Renal pelvis (tissue), 4 donors: Measurements from ENCODE around the gene DIO2. TPM values are rescaled to one million over a fixed set of nuclear protein-coding genes. Genes with fewer than 3 reads are reported as not detected.

Source experiments
- DNase-seq: peaks from one replicate; pipeline ENCODE4 v3.0.0-alpha.2; 2013
- polyA plus RNA-seq, 3 donors: library from polyadenylated mRNA; unstranded; fragments of 120-200 nt; gene quantifications; one replicate each; pipeline ENCODE4 v1.2.1, GENCODE V29; 2013; ENCODE audit not compliant: insufficient read length in 3 of 3

Gene DIO2
- polyA plus RNA-seq, 3 donors, result 0.35 to 0.63 (median 0.52) TPM

DNA sequence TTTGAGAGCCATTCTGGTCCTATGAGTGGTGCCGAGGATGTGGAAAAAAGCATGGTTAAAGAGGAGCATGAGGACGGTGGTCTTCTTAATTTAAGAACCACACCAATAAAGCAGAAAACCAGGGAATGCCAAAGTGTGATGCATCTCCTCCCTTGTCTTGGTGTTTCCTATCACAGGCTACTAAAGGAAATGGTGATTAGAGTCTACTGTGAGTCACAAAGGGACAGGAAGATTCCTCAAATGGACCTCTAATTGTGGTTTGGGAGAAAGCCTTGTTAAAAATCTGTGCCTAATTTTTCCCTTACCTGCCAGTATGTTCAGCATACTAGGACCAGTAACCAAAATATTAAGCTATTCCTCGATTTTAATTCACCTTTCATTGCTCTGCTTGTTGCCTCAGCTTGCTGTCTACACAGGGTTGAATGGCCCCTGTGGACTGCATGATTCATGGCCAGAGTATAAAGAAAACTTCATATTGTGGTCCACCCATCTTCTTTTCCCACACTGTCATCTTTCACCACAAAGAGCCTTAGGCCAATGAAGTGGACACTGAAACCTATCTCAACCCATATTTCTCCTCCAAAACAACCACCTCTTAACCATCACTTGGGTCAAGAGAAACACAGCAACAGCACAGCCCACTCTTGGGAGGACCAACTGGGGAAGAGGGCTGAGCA, 38.8 kb downstream of the DIO2 start:
- DNase-seq, result no peak

DNA sequence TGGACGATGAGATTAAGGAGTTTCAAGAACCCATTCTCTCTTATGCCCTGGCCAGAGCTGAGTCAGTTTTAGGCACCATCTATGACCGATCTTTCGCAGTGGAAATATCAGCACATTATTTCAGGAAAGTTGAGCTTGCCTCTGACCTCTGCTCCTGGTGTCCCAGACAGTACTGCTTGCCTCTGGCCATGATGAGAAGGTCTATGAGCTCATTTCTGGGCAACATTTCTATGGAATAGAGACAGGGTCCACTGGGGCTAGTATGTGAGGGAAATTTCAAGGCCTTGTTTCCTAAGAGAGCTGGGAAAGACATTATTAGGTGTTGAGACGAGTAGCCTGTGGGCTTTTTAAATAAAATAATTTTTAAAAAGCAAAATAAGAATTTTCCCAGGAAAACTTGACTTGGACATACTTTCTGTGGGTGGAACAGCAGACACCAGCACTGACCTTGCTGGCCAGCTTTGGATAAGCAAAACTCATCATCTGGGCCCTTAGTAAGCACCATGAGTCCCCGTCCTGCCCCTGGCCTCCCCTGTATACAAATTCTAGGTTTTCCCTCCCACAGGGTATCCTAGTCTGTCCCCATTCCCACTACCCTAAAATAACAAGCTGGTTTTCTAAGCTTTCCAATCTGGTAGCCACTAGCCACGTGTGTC, 43.4 kb downstream of the DIO2 start:
- DNase-seq, result no peak

DNA sequence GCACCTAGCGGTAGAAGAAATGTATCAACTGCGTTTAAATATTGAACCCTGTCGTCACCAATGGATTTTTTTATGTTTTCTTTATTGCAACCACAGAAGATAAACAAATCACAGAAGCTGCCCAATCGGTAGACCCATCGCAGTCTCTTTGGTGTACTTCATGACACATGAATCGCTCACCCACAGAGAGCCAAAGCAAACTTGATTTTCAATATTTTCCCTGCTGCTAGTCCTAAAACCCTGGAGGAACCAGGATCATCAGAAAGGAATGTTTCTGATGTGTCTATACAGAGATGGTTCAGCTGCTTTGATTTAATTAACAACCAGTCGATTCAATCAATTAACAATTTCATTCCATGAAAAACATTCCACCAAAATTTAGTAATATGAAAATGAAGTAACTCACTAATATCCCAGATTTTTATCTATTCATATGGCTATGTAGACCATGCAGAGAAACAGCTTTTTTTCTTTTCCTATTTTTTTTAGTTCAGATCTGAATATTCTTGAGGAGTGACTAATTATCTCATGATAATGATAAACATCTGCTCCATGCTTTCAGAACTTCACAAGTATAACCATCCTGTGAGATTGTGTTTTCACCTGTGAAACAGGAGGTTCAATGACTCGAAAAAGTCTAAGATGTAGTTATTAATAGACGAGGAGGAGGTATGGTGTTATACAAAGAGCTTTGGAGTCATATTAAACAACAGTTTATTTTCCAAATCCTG, 46.1 kb downstream of the DIO2 start:
- no peak for DNase-seq

DNA sequence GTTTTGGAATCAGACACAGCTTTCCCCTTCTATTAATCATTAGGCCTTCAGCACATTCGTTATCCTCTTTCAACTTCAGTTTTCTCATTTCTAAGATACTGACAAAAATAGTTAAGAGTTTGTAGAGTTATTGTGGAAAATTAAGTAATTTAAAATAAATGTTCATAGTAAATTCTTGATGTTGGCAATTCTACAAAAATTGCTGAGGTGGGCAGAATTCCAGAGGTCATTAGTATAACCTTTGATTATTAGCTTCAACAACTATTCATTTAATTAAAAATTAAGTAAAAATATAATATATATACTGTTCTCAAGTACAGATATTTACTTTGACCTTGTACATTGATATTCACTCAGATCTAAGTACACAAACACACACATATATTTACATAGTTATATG, 58.5 kb downstream of the DIO2 start:
- DNase-seq, result no peak

DNA sequence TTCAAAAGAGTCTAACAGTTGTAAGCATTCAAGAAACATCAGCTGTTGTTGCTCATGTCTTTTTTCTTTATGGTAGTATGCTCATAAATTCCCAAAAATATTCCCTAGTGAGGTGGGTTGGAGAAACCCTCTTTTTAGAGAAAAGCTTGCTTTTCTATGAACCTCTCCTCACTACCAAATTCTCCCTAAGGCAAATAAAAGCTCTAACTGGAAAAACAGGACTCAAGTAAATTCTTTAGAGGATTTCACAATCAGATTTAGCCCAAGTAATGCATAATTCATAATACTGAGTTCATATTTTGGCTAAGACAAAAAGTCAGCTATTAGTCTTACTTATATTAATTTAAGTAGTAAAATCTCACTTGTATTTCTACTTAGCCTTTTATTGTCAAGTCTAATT, 59.1 kb downstream of the DIO2 start:
- DNase-seq, result no peak

DNA sequence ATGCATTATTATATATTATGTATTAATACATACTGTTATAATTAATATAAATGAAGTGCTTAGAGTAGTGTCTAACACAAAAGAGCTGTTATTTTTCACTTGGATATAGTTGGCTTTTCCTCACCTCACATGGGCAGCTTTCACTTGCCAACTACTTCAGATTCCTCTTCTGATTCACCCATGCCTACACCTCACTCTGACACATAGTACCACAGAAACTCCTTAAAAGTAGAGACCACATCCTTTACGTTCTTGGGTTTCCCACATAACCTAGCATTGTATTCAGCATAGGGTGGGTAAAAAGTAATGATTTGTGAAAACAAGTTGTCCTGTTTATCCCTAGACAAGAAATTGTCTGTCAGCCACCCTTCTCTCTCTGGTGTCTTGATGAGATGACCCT, 61.0 kb downstream of the DIO2 start:
- DNase-seq, result no peak
